SHP77 treated with DMSO at 0.1 percent for 48 hours (cell line): ENCODE measurements around the gene DCC.

Experiments
- DNase-seq: peaks from one replicate; lab custom pipeline; 2025; lab: John Stamatoyannopoulos, UW

Gene DCC

GRCh38 chr18:52426041-52426440 lies 86.0 kb downstream of the DCC start:
- no peak for DNase-seq

- DNase-seq = no peak
These were observed 86.5 kb downstream of the DCC start for GRCh38 chr18:52426462-52426861.

- no peak for DNase-seq
These were observed 87.7 kb downstream of the DCC start for GRCh38 chr18:52427521-52428175.

GRCh38 chr18:52431683-52432082 lies 91.7 kb downstream of the DCC start:
- no peak for DNase-seq

GRCh38 chr18:52433797-52434196 lies 93.8 kb downstream of the DCC start:
- no peak for DNase-seq

GRCh38 chr18:52435301-52435700 lies 95.3 kb downstream of the DCC start:
- no peak for DNase-seq

- DNase-seq = no peak
These were observed 97.2 kb downstream of the DCC start for GRCh38 chr18:52437161-52437560.

- DNase-seq = no peak
These were observed 99.5 kb downstream of the DCC start for GRCh38 chr18:52439457-52439856.

GRCh38 chr18:52441794-52442193 lies 101.8 kb downstream of the DCC start:
- no peak for DNase-seq

- DNase-seq = no peak
These were observed 102.7 kb downstream of the DCC start for GRCh38 chr18:52442686-52443085.

GRCh38 chr18:52451256-52451655 lies 111.3 kb downstream of the DCC start:
- DNase-seq = no peak

GRCh38 chr18:52451851-52452250 lies 111.9 kb downstream of the DCC start:
- no peak for DNase-seq

GRCh38 chr18:52452427-52452826 lies 112.4 kb downstream of the DCC start:
- DNase-seq = no peak

- no peak for DNase-seq
These were observed 119.9 kb downstream of the DCC start for GRCh38 chr18:52459890-52460289.

GRCh38 chr18:52462853-52463252 lies 122.9 kb downstream of the DCC start:
- DNase-seq = no peak

GRCh38 chr18:52465391-52465790 lies 125.4 kb downstream of the DCC start:
- DNase-seq = no peak

- no peak for DNase-seq
These were observed 128.5 kb downstream of the DCC start for GRCh38 chr18:52468496-52468895.

- DNase-seq = no peak
These were observed 135.3 kb downstream of the DCC start for GRCh38 chr18:52475325-52475724.

GRCh38 chr18:52481116-52481515 lies 141.1 kb downstream of the DCC start:
- no peak for DNase-seq

- DNase-seq = no peak
These were observed 145.0 kb downstream of the DCC start for GRCh38 chr18:52484977-52485376.

GRCh38 chr18:52486052-52486451 lies 146.1 kb downstream of the DCC start:
- no peak for DNase-seq

- DNase-seq = no peak
These were observed 149.7 kb downstream of the DCC start for GRCh38 chr18:52489396-52490306.

- DNase-seq = no peak
These were observed 156.4 kb downstream of the DCC start for GRCh38 chr18:52496426-52496825.
